A673 (cell line): Measurements from ENCODE around the gene KIF19. TPM values are rescaled to one million over a fixed set of nuclear protein-coding genes. Genes with fewer than 3 reads are reported as not detected.

Experiments
- BruUV-seq: library from RNA; stranded (reverse); fragments of 400-500 nt; replicated peaks from 2 replicates; lab custom pipeline; 2021; lab: Mats Ljungman, UMichigan
- CTCF ChIA-PET: fragments of 300-600 bp; sonication (Branson Sonifier 250); formaldehyde crosslinking; loops from one replicate; lab custom pipeline; 2022; ENCODE audit warnings: antibody characterized with exemption; lab: Charles Lee
- POLR2A ChIA-PET: fragments of 300-600 bp; sonication (Branson Sonifier 250); formaldehyde crosslinking; loops from one replicate; lab custom pipeline; 2022; ENCODE audit warnings: antibody characterized with exemption; ENCODE audit not compliant: low non-redundant PET; lab: Charles Lee
- DNase-seq: peaks from one replicate; pipeline ENCODE4 v3.0.0-alpha.2; 2015; ENCODE audit warnings: low spot score
- H3K27ac ChIP-seq: fragments of 200-600 bp; sonication (generic); 2 replicates; pipeline ENCODE4 v1.5.1; 2016; ENCODE audit warnings: mixed run types, low read depth, mild to moderate bottlenecking, mixed read lengths, antibody characterized with exemption, low read length; ENCODE audit not compliant: poor library complexity, severe bottlenecking
- H3K27me3 ChIP-seq: fragments of 200-600 bp; sonication (generic); replicated peaks from 2 replicates; pipeline ENCODE4 v1.6.1; 2017; ENCODE audit warnings: mixed run types, low read depth, mild to moderate bottlenecking, mixed read lengths, antibody characterized with exemption, low read length; ENCODE audit not compliant: insufficient read depth, poor library complexity
- H3K36me3 ChIP-seq: fragments of 200-600 bp; sonication (generic); 2 replicates; pipeline ENCODE4 v1.6.1; 2016; ENCODE audit warnings: mixed run types, mild to moderate bottlenecking, mixed read lengths, antibody characterized with exemption, low read length; ENCODE audit not compliant: insufficient read depth, poor library complexity, severe bottlenecking
- H3K4me1 ChIP-seq: fragments of 200-600 bp; sonication (generic); 2 replicates; pipeline ENCODE4 v1.6.1; 2017; ENCODE audit warnings: mixed run types, mild to moderate bottlenecking, mixed read lengths, antibody characterized with exemption, low read length; ENCODE audit not compliant: insufficient read depth, poor library complexity, severe bottlenecking
- H3K4me3 ChIP-seq: fragments of 200-600 bp; sonication (generic); 2 replicates; pipeline ENCODE4 v1.5.1; 2016; ENCODE audit warnings: low read depth, mixed run types, mild to moderate bottlenecking, mixed read lengths, low read length; ENCODE audit not compliant: poor library complexity, severe bottlenecking
- H3K9me3 ChIP-seq: fragments of 200-600 bp; sonication (generic); 2 replicates; pipeline ENCODE4 v1.6.1; 2016; ENCODE audit warnings: mixed run types, low read depth, mild to moderate bottlenecking, mixed read lengths, antibody characterized with exemption, low read length; ENCODE audit not compliant: poor library complexity, severe bottlenecking
- EZH2 ChIP-seq: fragments of 200-600 bp; sonication (generic); IDR thresholded peaks from 2 replicates; pipeline ENCODE4 v1.6.1; 2017; ENCODE audit warnings: borderline replicate concordance, low read depth, mild to moderate bottlenecking, mixed read lengths, antibody characterized with exemption, low read length; ENCODE audit not compliant: poor library complexity, severe bottlenecking
- intact Hi-C: fragments of 100-400 bp; cut with micrococcal nuclease; formaldehyde crosslinking; loops from one replicate; pipeline ENCODE4 v1.10.0; 2022; ENCODE audit not compliant: unreplicated experiment
- total RNA-seq: library from RNA; stranded (reverse); gene quantifications from 2 replicates; pipeline ENCODE4 v1.2.3, GENCODE V29; 2021
- TF ChIP-seq, protein P1 (sequence below): fragments of 300-800, 200-600 bp; sonication (generic); conservative IDR thresholded peaks from 2 replicates; pipeline ENCODE4 v1.5.1; 2017; ENCODE audit warnings: low read depth, mild to moderate bottlenecking, antibody characterized with exemption, low read length, moderate library complexity, mixed read lengths

Gene KIF19
- total RNA-seq, 1 experiment from 2014 or later, result not detected

DNA sequence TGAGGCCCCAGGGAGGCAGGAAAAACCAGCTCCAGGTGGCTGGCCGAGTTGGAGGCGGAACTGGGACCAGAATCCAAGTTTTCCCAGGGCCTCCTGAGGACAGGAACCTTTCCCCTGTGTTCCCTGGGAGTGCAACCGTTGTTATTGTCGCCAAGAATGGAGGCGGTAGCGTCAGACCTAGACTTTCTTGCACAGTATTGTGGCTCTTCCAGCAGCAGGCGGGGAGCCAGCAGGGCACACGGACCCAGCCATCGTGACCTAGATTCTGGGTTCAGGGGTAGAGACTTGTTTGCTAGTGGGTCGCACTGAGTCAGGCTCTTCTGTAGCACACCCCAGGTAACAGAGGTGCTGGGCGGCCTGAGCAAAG, 667 bp upstream of the KIF19 start:
- CTCF ChIA-PET, result no interaction called here
- no TSS peak for BruUV-seq

DNA sequence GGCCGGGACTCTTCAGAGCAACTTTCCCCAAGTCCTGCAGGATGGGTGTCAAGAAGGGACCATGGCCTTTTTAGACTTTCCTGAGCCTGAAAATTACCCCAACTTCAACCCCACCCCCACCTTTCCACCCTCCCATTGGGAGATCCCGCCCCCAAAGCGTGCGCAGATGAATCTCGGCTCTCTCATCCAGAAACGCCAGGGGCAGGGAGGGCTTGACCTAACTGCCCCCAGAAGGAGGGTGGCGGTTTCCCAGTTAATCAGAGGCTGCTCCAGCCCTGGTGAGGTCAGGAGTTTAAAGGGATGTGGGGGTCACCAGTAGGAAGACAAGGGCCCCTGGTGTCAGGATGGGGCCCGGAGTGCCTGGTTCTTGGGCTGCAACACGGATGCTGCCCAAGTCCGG, 480 bp downstream of the KIF19 start:
- H3K4me3 ChIP-seq, result peak overlapping the region; percentile 42
- H3K4me1 ChIP-seq, result peaks cover 9% of the 10 kb centered on the region
- peaks cover 12% of the 10 kb centered on the region for H3K27me3 ChIP-seq
- H3K9me3 ChIP-seq, result no peaks in the 10 kb centered on the region
- DNase-seq, result no peak
- H3K36me3 ChIP-seq, result no peaks in the 10 kb centered on the region
- TF ChIP-seq EZH2, result no peak
- TF ChIP-seq, protein P1, sequence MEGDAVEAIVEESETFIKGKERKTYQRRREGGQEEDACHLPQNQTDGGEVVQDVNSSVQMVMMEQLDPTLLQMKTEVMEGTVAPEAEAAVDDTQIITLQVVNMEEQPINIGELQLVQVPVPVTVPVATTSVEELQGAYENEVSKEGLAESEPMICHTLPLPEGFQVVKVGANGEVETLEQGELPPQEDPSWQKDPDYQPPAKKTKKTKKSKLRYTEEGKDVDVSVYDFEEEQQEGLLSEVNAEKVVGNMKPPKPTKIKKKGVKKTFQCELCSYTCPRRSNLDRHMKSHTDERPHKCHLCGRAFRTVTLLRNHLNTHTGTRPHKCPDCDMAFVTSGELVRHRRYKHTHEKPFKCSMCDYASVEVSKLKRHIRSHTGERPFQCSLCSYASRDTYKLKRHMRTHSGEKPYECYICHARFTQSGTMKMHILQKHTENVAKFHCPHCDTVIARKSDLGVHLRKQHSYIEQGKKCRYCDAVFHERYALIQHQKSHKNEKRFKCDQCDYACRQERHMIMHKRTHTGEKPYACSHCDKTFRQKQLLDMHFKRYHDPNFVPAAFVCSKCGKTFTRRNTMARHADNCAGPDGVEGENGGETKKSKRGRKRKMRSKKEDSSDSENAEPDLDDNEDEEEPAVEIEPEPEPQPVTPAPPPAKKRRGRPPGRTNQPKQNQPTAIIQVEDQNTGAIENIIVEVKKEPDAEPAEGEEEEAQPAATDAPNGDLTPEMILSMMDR, result no peak
- intact Hi-C loops, result no loop called here
- no peak overlapping the region for H3K27ac ChIP-seq
- CTCF ChIA-PET, result no interaction called here
- POLR2A ChIA-PET, result no interaction called here
- BruUV-seq, result no TSS peak

More for the DNA sequence above, 667 bp upstream of the KIF19 start:
- Histone ChIP-seq H3K4me3 (peak overlapping the region; percentile 42), H3K9me3 (no peaks in the 10 kb centered on the region), H3K27ac (no peak overlapping the region), H3K4me1 (peaks cover 9% of the 10 kb centered on the region), H3K36me3 (no peaks in the 10 kb centered on the region), H3K27me3 (peaks cover 18% of the 10 kb centered on the region)
- TF ChIP-seq EZH2, result no peak
- TF ChIP-seq, protein P1, result no peak
- POLR2A ChIA-PET, result no interaction called here
- no peak for DNase-seq
- intact Hi-C loops, result no loop called here

DNA sequence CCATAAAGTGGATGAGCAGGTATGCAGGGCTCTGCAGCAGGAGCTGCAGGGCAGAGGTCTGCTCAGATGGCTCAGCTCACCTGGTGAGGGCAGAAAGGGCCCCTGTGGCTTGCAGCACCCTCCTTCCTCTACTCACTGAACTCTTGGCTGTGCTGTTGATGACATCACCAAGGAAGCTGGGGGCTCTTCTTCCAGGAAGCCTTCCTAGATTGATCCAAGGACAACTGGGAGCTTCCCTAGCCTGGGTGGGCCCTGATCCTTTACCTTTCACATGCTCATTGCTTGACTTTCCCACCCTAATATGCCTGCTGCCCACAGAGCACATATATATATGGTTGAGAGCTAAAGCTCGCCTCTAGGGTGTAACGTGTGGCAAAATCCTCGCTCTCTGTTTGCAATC, 2.5 kb downstream of the KIF19 start:
- POLR2A ChIA-PET, result interaction anchor here (0.6 kb wide), 1 partner anchor 689 kb away, joined by 4 read pairs; no protein-coding TSS in a partner anchor

More for the DNA sequence above, 2.5 kb downstream of the KIF19 start:
- no TSS peak for BruUV-seq
- Histone ChIP-seq H3K27me3 (peaks cover 9% of the 10 kb centered on the region), H3K4me3 (no peak overlapping the region), H3K4me1 (peaks cover 9% of the 10 kb centered on the region), H3K36me3 (no peaks in the 10 kb centered on the region), H3K9me3 (no peaks in the 10 kb centered on the region), H3K27ac (no peak overlapping the region)
- CTCF ChIA-PET, result no interaction called here
- DNase-seq, result no peak
- intact Hi-C loops, result no loop called here
- TF ChIP-seq, protein P1, result no peak
- no peak for TF ChIP-seq EZH2
